Measurements from ENCODE around the gene ECT2.

DNA sequence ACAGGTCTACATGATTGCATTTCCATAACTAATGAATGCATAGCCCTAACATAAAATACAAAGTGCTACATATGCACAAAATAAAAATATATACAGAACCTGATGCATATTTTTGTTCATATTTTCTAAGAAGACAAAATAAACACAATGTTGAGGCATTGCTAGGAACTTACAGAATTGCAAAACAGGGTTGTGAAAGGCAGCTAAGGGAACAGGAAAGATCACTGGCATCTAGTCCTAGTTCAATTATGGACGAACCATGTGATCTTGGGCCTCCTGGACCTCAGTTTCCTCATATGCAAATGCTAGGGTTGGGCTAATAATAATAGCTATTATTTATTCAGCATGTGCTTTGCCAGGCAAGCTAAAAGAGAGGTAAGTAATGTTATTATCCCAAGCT, 24.1 kb upstream of the ECT2 start:
- TF ChIP-seq, protein P1, sequence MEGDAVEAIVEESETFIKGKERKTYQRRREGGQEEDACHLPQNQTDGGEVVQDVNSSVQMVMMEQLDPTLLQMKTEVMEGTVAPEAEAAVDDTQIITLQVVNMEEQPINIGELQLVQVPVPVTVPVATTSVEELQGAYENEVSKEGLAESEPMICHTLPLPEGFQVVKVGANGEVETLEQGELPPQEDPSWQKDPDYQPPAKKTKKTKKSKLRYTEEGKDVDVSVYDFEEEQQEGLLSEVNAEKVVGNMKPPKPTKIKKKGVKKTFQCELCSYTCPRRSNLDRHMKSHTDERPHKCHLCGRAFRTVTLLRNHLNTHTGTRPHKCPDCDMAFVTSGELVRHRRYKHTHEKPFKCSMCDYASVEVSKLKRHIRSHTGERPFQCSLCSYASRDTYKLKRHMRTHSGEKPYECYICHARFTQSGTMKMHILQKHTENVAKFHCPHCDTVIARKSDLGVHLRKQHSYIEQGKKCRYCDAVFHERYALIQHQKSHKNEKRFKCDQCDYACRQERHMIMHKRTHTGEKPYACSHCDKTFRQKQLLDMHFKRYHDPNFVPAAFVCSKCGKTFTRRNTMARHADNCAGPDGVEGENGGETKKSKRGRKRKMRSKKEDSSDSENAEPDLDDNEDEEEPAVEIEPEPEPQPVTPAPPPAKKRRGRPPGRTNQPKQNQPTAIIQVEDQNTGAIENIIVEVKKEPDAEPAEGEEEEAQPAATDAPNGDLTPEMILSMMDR (IDR thresholded peaks at IDR 0.05), result no peak
- TF ChIP-seq POLR2A (IDR thresholded peaks at IDR 0.05), result no peak

Data from thyroid gland (tissue), 4 donors.